Measurements from ENCODE around the gene CYB561D1. TPM values are rescaled to one million over a fixed set of nuclear protein-coding genes. Genes with fewer than 3 reads are reported as not detected.

CYB561D1 gene
- total and polyA plus RNA-seq, 3 donors from 2014 or later = 8.0 to 11.5 (median 8.0) TPM

GRCh38 chr1:109539676-109540075, 45.8 kb downstream of the CYB561D1 start, which contains the start of gene GPR61:
Gene GPR61 (plus strand): TSS chr1:109539872. CDS start chr1:109543023, 3,151 bp downstream.
- intact Hi-C loops (cut with DNase I; ENCODE audit: low total_unique reads) = loop anchor here (10.0 kb wide), 1 partner anchor 445 kb away; the partner anchor contains the start of gene AHCYL1
- H3K4me3 ChIP-seq = no peak within 1 kb of the TSS
- H3K36me3 ChIP-seq (ENCODE audit: low read depth, missing control alignments) = no peaks in the 10 kb centered on the region
- H3K27ac ChIP-seq = no peak within 1 kb of the TSS
- 59% methylated on average over 5 to 7 of the region's 7 CpGs for WGBS, 2 donors
- peaks cover 19% of the 10 kb centered on the region for H3K4me1 ChIP-seq
- no peaks in the 10 kb centered on the region for H3K27me3 ChIP-seq
- H3K9me3 ChIP-seq = no peaks in the 10 kb centered on the region
- no peak for TF ChIP-seq CTCF (IDR thresholded peaks at IDR 0.05)
- TF ChIP-seq POLR2A (IDR thresholded peaks at IDR 0.05) = no peak
- DNase-seq = peak; percentile 73

- WGBS, 2 donors = 82 to 91% methylated on average over 3 of the region's 3 CpGs
- no peak overlapping the region for H3K27ac ChIP-seq
Measured at GRCh38 chr1:109541102-109541501, 47.2 kb downstream of the CYB561D1 start.

GRCh38 chr1:109542657-109543056, 48.8 kb downstream of the CYB561D1 start:
- no peaks in the 10 kb centered on the region for H3K9me3 ChIP-seq
- no peak overlapping the region for H3K27ac ChIP-seq
- H3K4me3 ChIP-seq = no peak overlapping the region
- peaks cover 20% of the 10 kb centered on the region for H3K4me1 ChIP-seq
- peak; percentile 11 for DNase-seq
- H3K36me3 ChIP-seq (ENCODE audit: low read depth, missing control alignments) = no peaks in the 10 kb centered on the region
- no peaks in the 10 kb centered on the region for H3K27me3 ChIP-seq
- no peak for TF ChIP-seq POLR2A (IDR thresholded peaks at IDR 0.05)
- TF ChIP-seq CTCF (IDR thresholded peaks at IDR 0.05) = no peak
- 92% methylated on average over 9 to 10 of the region's 10 CpGs for WGBS, 2 donors
- intact Hi-C loops (cut with DNase I; ENCODE audit: low total_unique reads) = loop anchor here (10.0 kb wide), 1 partner anchor 442 kb away; the partner anchor contains the start of gene AHCYL1

More at GRCh38 chr1:109541102-109541501, 47.2 kb downstream of the CYB561D1 start:
- Histone ChIP-seq H3K4me3 (no peak overlapping the region), H3K36me3 (ENCODE audit: low read depth, missing control alignments) (no peaks in the 10 kb centered on the region), H3K4me1 (peaks cover 15% of the 10 kb centered on the region), H3K27me3 (no peaks in the 10 kb centered on the region), H3K9me3 (no peaks in the 10 kb centered on the region)
- intact Hi-C loops (cut with DNase I; ENCODE audit: low total_unique reads) = loop anchor here (10.0 kb wide), 1 partner anchor 444 kb away; the partner anchor contains the start of gene AHCYL1
- TF ChIP-seq CTCF (IDR thresholded peaks at IDR 0.05) = no peak
- no peak for TF ChIP-seq POLR2A (IDR thresholded peaks at IDR 0.05)
- DNase-seq = no peak

GRCh38 chr1:109543283-109543987, 49.5 kb downstream of the CYB561D1 start:
- Histone ChIP-seq H3K27me3 (no peaks in the 10 kb centered on the region), H3K27ac (no peak overlapping the region), H3K9me3 (no peaks in the 10 kb centered on the region), H3K4me1 (peaks cover 21% of the 10 kb centered on the region), H3K4me3 (no peak overlapping the region), H3K36me3 (ENCODE audit: low read depth, missing control alignments) (no peaks in the 10 kb centered on the region)
- TF ChIP-seq POLR2A (IDR thresholded peaks at IDR 0.05) (no peak), CTCF (IDR thresholded peaks at IDR 0.05) (no peak)
- 86 to 95% methylated on average over 21 to 23 of the region's 24 CpGs for WGBS, 2 donors
- intact Hi-C loops (cut with DNase I; ENCODE audit: low total_unique reads) = loop anchor here (10.0 kb wide), 1 partner anchor 441 kb away; the partner anchor contains the start of gene AHCYL1
- DNase-seq = no peak
